SK-N-SH (cell line): ENCODE measurements around the gene CADM3. TPM values are rescaled to one million over a fixed set of nuclear protein-coding genes. Genes with fewer than 3 reads are reported as not detected.

Source experiments
- CTCF ChIA-PET: fragments of 300-600, 350-600 bp; formaldehyde crosslinking; extraction: SDS; loops from one replicate; lab custom pipeline; 2021; lab: Yijun Ruan, JAX
- POLR2A ChIA-PET: fragments of 350-600 bp; sonication (Branson Sonifier 250); formaldehyde crosslinking; extraction: SDS; loops from one replicate; lab custom pipeline; 2020; ENCODE audit warnings: antibody characterized with exemption, inconsistent platforms; lab: Yijun Ruan, JAX
- DNase-seq: peaks from one replicate; pipeline ENCODE4 v3.0.0; 2012
- H2AFZ ChIP-seq: fragments of 200-600 bp; sonication (generic); 2 replicates; pipeline ENCODE4 v1.8.1; 2016; ENCODE audit warnings: antibody characterized with exemption, mild to moderate bottlenecking, low read depth
- H3F3A ChIP-seq: fragments of 200-600 bp; sonication (generic); replicated peaks from 2 replicates; pipeline ENCODE3; 2016; ENCODE audit warnings: antibody characterized with exemption, mild to moderate bottlenecking; ENCODE audit not compliant: insufficient read depth
- H3K27ac ChIP-seq, 2 experiments: fragments of 200-500 bp in 1 of 2; fragments of 200-600 bp in 1 of 2; sonication (Bioruptor generic) in 1 of 2; sonication (generic), shearing (Covaris generic) in 1 of 2; 2 replicates each; pipeline versions ENCODE4 v1.5.1 to v1.6.1; 2014 to 2016; ENCODE audit warnings: low read depth in 2 of 2, inconsistent platforms in 1 of 2, low read length in 1 of 2, mild to moderate bottlenecking in 1 of 2, mixed read lengths in 1 of 2
- H3K27me3 ChIP-seq: fragments of 200-600 bp; sonication (generic), shearing (Covaris generic); 2 replicates; pipeline ENCODE4 v1.6.1; 2016; ENCODE audit warnings: mixed run types; ENCODE audit not compliant: insufficient read depth
- H3K36me3 ChIP-seq, 2 experiments: fragments of 200-500 bp in 1 of 2; fragments of 200-600 bp in 1 of 2; sonication (Bioruptor generic) in 1 of 2; sonication (generic) in 1 of 2; replicated peaks in 1 of 2; 2 replicates each; pipeline versions ENCODE3 to v1.5.1; 2014 to 2016; ENCODE audit warnings: low read length in 1 of 2, mild to moderate bottlenecking in 1 of 2; ENCODE audit not compliant: insufficient read depth in 2 of 2, control insufficient read depth in 1 of 2
- H3K4me1 ChIP-seq, 2 experiments: fragments of 200-500 bp in 1 of 2; fragments of 200-600 bp in 1 of 2; sonication (Bioruptor generic) in 1 of 2; sonication (generic), shearing (Covaris generic) in 1 of 2; 2 replicates each; pipeline versions ENCODE4 v1.5.1 to v1.6.1; 2014 to 2016; ENCODE audit warnings: low read depth in 1 of 2, low read length in 1 of 2, mixed run types in 1 of 2; ENCODE audit not compliant: insufficient read depth in 2 of 2, control insufficient read depth in 1 of 2
- H3K4me2 ChIP-seq: fragments of 200-600 bp; sonication (generic), shearing (Covaris generic); 2 replicates; pipeline ENCODE4 v1.6.1; 2017; ENCODE audit warnings: mixed run types
- H3K4me3 ChIP-seq, 2 experiments: fragments of 200-500 bp in 1 of 2; fragments of 200-600 bp in 1 of 2; sonication (Bioruptor generic) in 1 of 2; sonication (generic), shearing (Covaris generic) in 1 of 2; 2 replicates each; pipeline versions ENCODE4 v1.5.1 to v1.8.1; 2014 to 2016; ENCODE audit warnings: low read depth in 2 of 2, inconsistent platforms in 1 of 2, low read length in 1 of 2, mild to moderate bottlenecking in 1 of 2, mixed read lengths in 1 of 2, moderate library complexity in 1 of 2
- H3K79me2 ChIP-seq: fragments of 200-600 bp; sonication (generic); 2 replicates; pipeline ENCODE4 v1.8.1; 2017; ENCODE audit warnings: mild to moderate bottlenecking; ENCODE audit not compliant: insufficient read depth
- H3K9ac ChIP-seq: fragments of 200-600 bp; sonication (generic); 2 replicates; pipeline ENCODE4 v1.6.1; 2017; ENCODE audit warnings: mixed run types
- H3K9me2 ChIP-seq: fragments of 200-600 bp; sonication (generic); 2 replicates; pipeline ENCODE4 v1.6.1; 2017; ENCODE audit warnings: mixed run types
- H3K9me3 ChIP-seq: fragments of 200-600 bp; sonication (generic); 2 replicates; pipeline ENCODE4 v1.6.1; 2017; ENCODE audit warnings: mixed run types, mild to moderate bottlenecking, moderate library complexity
- H4K20me1 ChIP-seq: fragments of 200-600 bp; sonication (generic); 2 replicates; pipeline ENCODE4 v1.6.1; 2017; ENCODE audit warnings: mild to moderate bottlenecking, mixed run types; ENCODE audit not compliant: insufficient read depth
- CHD2 ChIP-seq: fragments of 150-350 bp; IDR thresholded peaks from 2 replicates; pipeline ENCODE4 v1.6.1; 2018; ENCODE audit warnings: low read length; ENCODE audit not compliant: partially characterized antibody
- EZH2phosphoT487 ChIP-seq: fragments of 200-600 bp; sonication (generic); IDR thresholded peaks from 2 replicates; pipeline ENCODE4 v1.6.1; 2017; ENCODE audit warnings: low read depth, mixed run types, mild to moderate bottlenecking, antibody characterized with exemption, moderate library complexity, borderline replicate concordance
- FOSL2 ChIP-seq: IDR thresholded peaks from 2 replicates; pipeline ENCODE4 v1.4.0; 2012; ENCODE audit warnings: low read depth, mild to moderate bottlenecking, moderate library complexity, borderline replicate concordance
- MEF2A ChIP-seq: IDR thresholded peaks from 2 replicates; pipeline ENCODE4 v1.4.0; 2012; ENCODE audit warnings: low read depth, borderline replicate concordance
- NFIC ChIP-seq: IDR thresholded peaks from 2 replicates; pipeline ENCODE4 v1.4.0; 2012; ENCODE audit warnings: borderline replicate concordance
- POLR2AphosphoS5 ChIP-seq: IDR thresholded peaks from 2 replicates; pipeline ENCODE4 v1.6.1; 2012; ENCODE audit warnings: low read depth, low read length
- RAD21 ChIP-seq: IDR thresholded peaks from 2 replicates; pipeline ENCODE4 v1.6.1; 2012; ENCODE audit warnings: mild to moderate bottlenecking, low read length
- RXRA ChIP-seq: IDR thresholded peaks from 2 replicates; pipeline ENCODE4 v1.4.0; 2012; ENCODE audit warnings: low read depth, mild to moderate bottlenecking, borderline replicate concordance
- SMC3 ChIP-seq: IDR thresholded peaks from 2 replicates; pipeline ENCODE4 v1.6.1; 2012; ENCODE audit warnings: low read depth, low read length, improper control_type of control experiment
- WGBS: methylation state at CpG from one replicate; pipeline ENCODE4 v1.1.6; 2017; ENCODE audit warnings: low lambda C conversion rate; 5-methylcytosine and 5-hydroxymethylcytosine counted together
- polyA plus RNA-seq, 3 experiments: library from polyadenylated mRNA; depleted of rRNA; stranded (reverse); fragments of >200 nt; gene quantifications; 2 replicates each; pipeline ENCODE4 v1.2.3, GENCODE V29; 2012
- TF ChIP-seq, protein P1 (sequence below): IDR thresholded peaks from 2 replicates; pipeline ENCODE4 v1.4.0; 2012; ENCODE audit warnings: low read depth, borderline replicate concordance
- TF ChIP-seq, protein P2 (sequence below): fragments of 200-600 bp; sonication (generic); IDR thresholded peaks from 2 replicates; pipeline ENCODE4 v1.6.1; 2017; ENCODE audit warnings: antibody characterized with exemption, mild to moderate bottlenecking, moderate library complexity

The CADM3 gene
- polyA plus RNA-seq, 1 of the 3 experiments (the other 2 are of a cell fraction) = 0.94 TPM

DNA sequence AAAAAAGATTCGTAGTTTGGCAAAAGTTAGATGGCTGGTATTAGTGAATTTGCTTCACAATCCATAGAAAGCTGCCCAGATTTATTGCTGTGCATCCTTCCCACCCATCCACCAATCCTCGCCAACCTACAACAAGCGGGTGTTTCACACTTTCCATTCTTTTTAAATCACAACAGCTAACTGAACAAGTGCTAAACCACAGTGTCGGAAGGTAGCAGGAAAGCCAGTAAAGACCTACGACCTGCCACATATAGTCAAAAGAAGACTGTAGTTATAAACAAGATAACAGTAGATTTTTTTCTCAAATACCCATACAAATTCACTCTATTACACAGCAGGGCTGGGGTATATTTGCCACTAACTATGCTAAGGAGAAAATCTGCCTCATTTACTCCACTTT lies 47.8 kb upstream of the CADM3 start:
- Histone ChIP-seq H3K36me3 (no peaks in the 10 kb centered on the region), H3K79me2 (no peaks in the 10 kb centered on the region), H3K4me1 (no peaks in the 10 kb centered on the region; a peak in 1 of 4 replicates), H3K9me2 (no peaks in the 10 kb centered on the region), H4K20me1 (no peaks in the 10 kb centered on the region), H3K9me3 (no peaks in the 10 kb centered on the region), H3K9ac (no peak overlapping the region), H2AFZ (no peak overlapping the region), H3K4me2 (no peak overlapping the region), H3F3A (no peaks in the 10 kb centered on the region), H3K27me3 (peaks cover 23% of the 10 kb centered on the region; the same call in 1 of the 2 replicates), H3K27ac (no peak overlapping the region), H3K4me3 (no peak overlapping the region)
- no peak for DNase-seq
- ChIA-PET CTCF (interaction anchor here (1.9 kb wide), 2 partner anchors 9 to 90 kb away, joined by 10 to 15 read pairs; no protein-coding TSS in a partner anchor), POLR2A (no interaction called here)
- TF ChIP-seq POLR2AphosphoS5 (no peak), RXRA (no peak), SMC3 (no peak)
- TF ChIP-seq, protein P1, sequence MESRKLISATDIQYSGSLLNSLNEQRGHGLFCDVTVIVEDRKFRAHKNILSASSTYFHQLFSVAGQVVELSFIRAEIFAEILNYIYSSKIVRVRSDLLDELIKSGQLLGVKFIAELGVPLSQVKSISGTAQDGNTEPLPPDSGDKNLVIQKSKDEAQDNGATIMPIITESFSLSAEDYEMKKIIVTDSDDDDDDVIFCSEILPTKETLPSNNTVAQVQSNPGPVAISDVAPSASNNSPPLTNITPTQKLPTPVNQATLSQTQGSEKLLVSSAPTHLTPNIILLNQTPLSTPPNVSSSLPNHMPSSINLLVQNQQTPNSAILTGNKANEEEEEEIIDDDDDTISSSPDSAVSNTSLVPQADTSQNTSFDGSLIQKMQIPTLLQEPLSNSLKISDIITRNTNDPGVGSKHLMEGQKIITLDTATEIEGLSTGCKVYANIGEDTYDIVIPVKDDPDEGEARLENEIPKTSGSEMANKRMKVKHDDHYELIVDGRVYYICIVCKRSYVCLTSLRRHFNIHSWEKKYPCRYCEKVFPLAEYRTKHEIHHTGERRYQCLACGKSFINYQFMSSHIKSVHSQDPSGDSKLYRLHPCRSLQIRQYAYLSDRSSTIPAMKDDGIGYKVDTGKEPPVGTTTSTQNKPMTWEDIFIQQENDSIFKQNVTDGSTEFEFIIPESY = no peak
- 9% methylated on average over 5 of the region's 5 CpGs for WGBS

DNA sequence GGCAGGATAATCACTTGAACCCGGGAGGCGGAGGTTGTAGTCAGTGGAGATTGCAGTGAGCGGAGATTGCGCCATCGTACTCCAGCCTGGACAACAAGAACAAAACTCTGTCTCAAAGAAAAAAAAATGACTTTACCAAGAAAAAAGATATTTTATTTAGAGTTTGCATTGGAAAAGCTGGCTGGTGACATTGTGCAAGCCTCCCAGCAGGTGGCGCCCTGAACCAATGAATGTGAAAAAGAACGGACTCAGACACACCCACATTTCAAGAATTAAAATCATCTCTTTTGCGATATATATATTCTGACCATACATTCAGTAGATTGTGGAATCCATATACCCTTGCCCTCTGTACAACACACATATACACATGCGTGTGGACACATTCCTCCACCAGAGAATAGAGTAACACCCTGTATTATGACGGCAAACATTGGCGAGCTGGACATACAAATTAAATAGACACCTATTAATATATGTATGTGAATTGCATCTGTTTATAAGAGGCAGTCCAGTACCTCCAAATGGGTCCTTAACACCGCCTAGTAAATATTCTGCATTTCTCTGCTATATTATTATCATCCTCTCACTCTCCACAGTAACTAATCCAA lies 39.0 kb upstream of the CADM3 start:
- WGBS = 7% methylated on average over 12 of the region's 12 CpGs
- Histone ChIP-seq H3K79me2 (no peaks in the 10 kb centered on the region), H3K9me3 (no peaks in the 10 kb centered on the region), H3F3A (no peaks in the 10 kb centered on the region), H3K4me1 (no peaks in the 10 kb centered on the region), H3K4me2 (no peak overlapping the region), H2AFZ (no peak overlapping the region), H3K27ac (no peak overlapping the region), H3K9ac (no peak overlapping the region), H3K4me3 (no peak overlapping the region; a peak in 1 of 4 replicates), H3K36me3 (no peaks in the 10 kb centered on the region), H3K9me2 (no peaks in the 10 kb centered on the region), H4K20me1 (no peaks in the 10 kb centered on the region), H3K27me3 (peaks cover 23% of the 10 kb centered on the region; the same call in 1 of the 2 replicates)
- ChIA-PET POLR2A (no interaction called here), CTCF (interaction anchor here (0.6 to 15.7 kb wide), 40 partner anchors 8 to 1033 kb away, joined by 3 to 481 read pairs (median 4); partner anchors contain the start of gene ACKR1)
- TF ChIP-seq EZH2phosphoT487 (no peak), FOSL2 (no peak), MEF2A (no peak), NFIC (no peak), RXRA (no peak), CHD2 (no peak), SMC3 (peak; percentile 68), RAD21 (peak; percentile 86)
- TF ChIP-seq, protein P2, sequence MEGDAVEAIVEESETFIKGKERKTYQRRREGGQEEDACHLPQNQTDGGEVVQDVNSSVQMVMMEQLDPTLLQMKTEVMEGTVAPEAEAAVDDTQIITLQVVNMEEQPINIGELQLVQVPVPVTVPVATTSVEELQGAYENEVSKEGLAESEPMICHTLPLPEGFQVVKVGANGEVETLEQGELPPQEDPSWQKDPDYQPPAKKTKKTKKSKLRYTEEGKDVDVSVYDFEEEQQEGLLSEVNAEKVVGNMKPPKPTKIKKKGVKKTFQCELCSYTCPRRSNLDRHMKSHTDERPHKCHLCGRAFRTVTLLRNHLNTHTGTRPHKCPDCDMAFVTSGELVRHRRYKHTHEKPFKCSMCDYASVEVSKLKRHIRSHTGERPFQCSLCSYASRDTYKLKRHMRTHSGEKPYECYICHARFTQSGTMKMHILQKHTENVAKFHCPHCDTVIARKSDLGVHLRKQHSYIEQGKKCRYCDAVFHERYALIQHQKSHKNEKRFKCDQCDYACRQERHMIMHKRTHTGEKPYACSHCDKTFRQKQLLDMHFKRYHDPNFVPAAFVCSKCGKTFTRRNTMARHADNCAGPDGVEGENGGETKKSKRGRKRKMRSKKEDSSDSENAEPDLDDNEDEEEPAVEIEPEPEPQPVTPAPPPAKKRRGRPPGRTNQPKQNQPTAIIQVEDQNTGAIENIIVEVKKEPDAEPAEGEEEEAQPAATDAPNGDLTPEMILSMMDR = peak; percentile 97
- peak; percentile 47 for DNase-seq
